Neural cell (in vitro differentiated cells): Measurements from ENCODE around the gene ALKBH3. TPM values are rescaled to one million over a fixed set of nuclear protein-coding genes. Genes with fewer than 3 reads are reported as not detected.

Experiments
- H2AFZ ChIP-seq: fragments of 200-600, 300-800 bp; sonication (generic), shearing (Covaris generic); 2 replicates; pipeline ENCODE4 v1.6.0; 2014; ENCODE audit warnings: low read depth, mild to moderate bottlenecking, antibody characterized with exemption, low read length, moderate library complexity
- H3F3A ChIP-seq: fragments of 200-600 bp; shearing (Covaris generic); 2 replicates; pipeline ENCODE4 v1.6.1; 2016; ENCODE audit warnings: mild to moderate bottlenecking, moderate library complexity, mixed read lengths, antibody characterized with exemption, low read length; ENCODE audit not compliant: insufficient read depth, poor library complexity, severe bottlenecking
- H3K27ac ChIP-seq: fragments of 200-600, 300-800 bp; sonication (generic), shearing (Covaris generic); 2 replicates; pipeline ENCODE4 v1.5.1; 2014; ENCODE audit warnings: mild to moderate bottlenecking, low read length, moderate library complexity
- H3K27me3 ChIP-seq: fragments of 300-800, 200-600 bp; sonication (generic), shearing (Covaris generic); 2 replicates; pipeline ENCODE4 v1.6.0; 2014; ENCODE audit warnings: mild to moderate bottlenecking, low read depth, low read length, moderate library complexity; ENCODE audit not compliant: insufficient read depth
- H3K36me3 ChIP-seq: fragments of 300-800, 200-600 bp; sonication (generic), shearing (Covaris generic); 2 replicates; pipeline ENCODE4 v1.5.1; 2014; ENCODE audit warnings: mild to moderate bottlenecking, antibody characterized with exemption, low read length, moderate library complexity; ENCODE audit not compliant: insufficient read depth
- H3K4me2 ChIP-seq: fragments of 300-800, 200-600 bp; sonication (generic), shearing (Covaris generic); 2 replicates; pipeline ENCODE4 v1.6.0; 2014; ENCODE audit warnings: mild to moderate bottlenecking, low read length
- H3K4me3 ChIP-seq: fragments of 300-800, 200-600 bp; sonication (generic), shearing (Covaris generic); 2 replicates; pipeline ENCODE4 v1.5.1; 2014; ENCODE audit warnings: mild to moderate bottlenecking, low read length, moderate library complexity
- H3K79me2 ChIP-seq: fragments of 200-600 bp; shearing (Covaris generic); replicated peaks from 2 replicates; pipeline ENCODE4 v1.6.0; 2014; ENCODE audit warnings: mild to moderate bottlenecking, low read length, moderate library complexity; ENCODE audit not compliant: insufficient read depth
- H3K9ac ChIP-seq: fragments of 300-800, 200-600 bp; sonication (generic), shearing (Covaris generic); 2 replicates; pipeline ENCODE4 v1.6.1; 2016; ENCODE audit warnings: mild to moderate bottlenecking, low read length, mixed read lengths
- H3K9me2 ChIP-seq: fragments of 200-600 bp; shearing (Covaris generic); 2 replicates; pipeline ENCODE4 v1.6.1; 2016; ENCODE audit warnings: mild to moderate bottlenecking, low read length, mixed read lengths; ENCODE audit not compliant: insufficient read depth
- H3K9me3 ChIP-seq: fragments of 200-600, 300-800 bp; sonication (generic), shearing (Covaris generic); 2 replicates; pipeline ENCODE4 v1.6.1; 2016; ENCODE audit warnings: mild to moderate bottlenecking, mixed run types, low read length, moderate library complexity, mixed read lengths
- H4K20me1 ChIP-seq: fragments of 200-600 bp; shearing (Covaris generic); 2 replicates; pipeline ENCODE4 v1.6.1; 2016; ENCODE audit warnings: mild to moderate bottlenecking, mixed run types; ENCODE audit not compliant: insufficient read depth
- CTCF ChIP-seq: fragments of 450-650 bp; IDR thresholded peaks from 2 replicates; pipeline ENCODE4 v1.5.1; 2014; ENCODE audit warnings: antibody characterized with exemption, mild to moderate bottlenecking, moderate library complexity; ENCODE audit not compliant: poor library complexity, severe bottlenecking
- EP300 ChIP-seq: fragments of 450-650 bp; conservative IDR thresholded peaks from 2 replicates; pipeline ENCODE4 v1.6.1; 2014; ENCODE audit warnings: antibody characterized with exemption, mild to moderate bottlenecking, moderate library complexity; ENCODE audit not compliant: poor library complexity, severe bottlenecking
- EZH2 ChIP-seq: fragments of 200-600, 300-800 bp; shearing (Covaris generic), sonication (generic); IDR thresholded peaks from 2 replicates; pipeline ENCODE4 v1.6.1; 2014; ENCODE audit warnings: antibody characterized with exemption, low read length, borderline replicate concordance, mild to moderate bottlenecking; ENCODE audit not compliant: insufficient read depth, poor library complexity, severe bottlenecking
- MXI1 ChIP-seq: fragments of 450-650 bp; conservative IDR thresholded peaks from 2 replicates; pipeline ENCODE4 v1.6.1; 2014; ENCODE audit warnings: antibody characterized with exemption, mild to moderate bottlenecking; ENCODE audit not compliant: poor library complexity, severe bottlenecking
- POLR2AphosphoS5 ChIP-seq: IDR thresholded peaks from 2 replicates; pipeline ENCODE4 v1.6.1; 2012
- RAD21 ChIP-seq: fragments of 450-650 bp; conservative IDR thresholded peaks from 2 replicates; pipeline ENCODE4 v1.6.1; 2014; ENCODE audit warnings: antibody characterized with exemption, mild to moderate bottlenecking, moderate library complexity
- REST ChIP-seq: IDR thresholded peaks from 2 replicates; pipeline ENCODE4 v1.6.1; 2012; ENCODE audit warnings: borderline replicate concordance
- SMC3 ChIP-seq: fragments of 450-650 bp; conservative IDR thresholded peaks from 2 replicates; pipeline ENCODE4 v1.6.1; 2014; ENCODE audit warnings: antibody characterized with exemption, mild to moderate bottlenecking, moderate library complexity; ENCODE audit not compliant: poor library complexity
- TAF1 ChIP-seq: IDR thresholded peaks from 2 replicates; pipeline ENCODE4 v1.6.1; 2012; ENCODE audit warnings: low read depth
- polyA plus RNA-seq: library from polyadenylated mRNA; depleted of rRNA; stranded (reverse); fragments of >200 nt; gene quantifications from 2 replicates; pipeline ENCODE4 v1.2.3, GENCODE V29; 2014

Gene ALKBH3
- polyA plus RNA-seq, 1 donor from 2014 or later, result 27.0 TPM

- peaks cover 23% of the 10 kb centered on the region for H3K79me2 ChIP-seq
- H3K9me3 ChIP-seq, result no peaks in the 10 kb centered on the region
- peaks cover 19% of the 10 kb centered on the region for H3K27me3 ChIP-seq
- peak overlapping the region; percentile 91 for H3K27ac ChIP-seq
- H3F3A ChIP-seq, result peaks cover 2% of the 10 kb centered on the region
- H2AFZ ChIP-seq, result no peak overlapping the region
- no peaks in the 10 kb centered on the region for H3K36me3 ChIP-seq
- TF ChIP-seq MXI1 (no peak), SMC3 (peak; percentile 55), EP300 (no peak), CTCF (peak; percentile 70), EZH2 (no peak), RAD21 (peak; percentile 35)
- peak overlapping the region; percentile 96 for H3K9ac ChIP-seq
- H3K4me3 ChIP-seq, result peak overlapping the region; percentile 96
- no peaks in the 10 kb centered on the region for H3K9me2 ChIP-seq
- peak overlapping the region; percentile 79 for H3K4me2 ChIP-seq
- H4K20me1 ChIP-seq, result no peaks in the 10 kb centered on the region
These were observed 64.2 kb downstream of the ALKBH3 start for GRCh38 chr11:43944761-43945311.

GRCh38 chr11:43947003-43947500 is 66.4 kb downstream of the ALKBH3 start:
- TF ChIP-seq REST (no peak), EZH2 (no peak), POLR2AphosphoS5 (no peak), MXI1 (no peak), TAF1 (no peak), CTCF (no peak)
- no peak overlapping the region for H3K4me2 ChIP-seq
- H3K36me3 ChIP-seq, result no peaks in the 10 kb centered on the region
- no peaks in the 10 kb centered on the region for H3F3A ChIP-seq
- no peak overlapping the region for H3K27ac ChIP-seq
- no peaks in the 10 kb centered on the region for H4K20me1 ChIP-seq
- H3K9me3 ChIP-seq, result no peaks in the 10 kb centered on the region
- peaks cover 19% of the 10 kb centered on the region for H3K27me3 ChIP-seq
- no peaks in the 10 kb centered on the region for H3K9me2 ChIP-seq
- H2AFZ ChIP-seq, result no peak overlapping the region
- peaks cover 23% of the 10 kb centered on the region for H3K79me2 ChIP-seq
- no peak overlapping the region for H3K9ac ChIP-seq
- H3K4me3 ChIP-seq, result no peak overlapping the region
